DOHH2 (cell line): Measurements from ENCODE around the gene TCF20.

Experiments used
- H3F3A ChIP-seq: fragments of 200-600 bp; sonication (generic), shearing (Covaris generic); 2 replicates; pipeline ENCODE4 v1.6.0; 2016; ENCODE audit warnings: antibody characterized with exemption, mild to moderate bottlenecking; ENCODE audit not compliant: control insufficient read depth, insufficient read depth
- H3K27ac ChIP-seq: fragments of 200-600 bp; sonication (generic); 2 replicates; pipeline ENCODE4 v1.5.1; 2014; ENCODE audit warnings: low read depth, mild to moderate bottlenecking, low read length, moderate library complexity
- H3K27me3 ChIP-seq: fragments of 200-600 bp; sonication (generic); 2 replicates; pipeline ENCODE4 v1.6.1; 2014; ENCODE audit warnings: mild to moderate bottlenecking, low read length, mixed read lengths; ENCODE audit not compliant: control insufficient read depth
- H3K36me3 ChIP-seq: fragments of 200-600 bp; sonication (generic); 2 replicates; pipeline ENCODE4 v1.6.1; 2014; ENCODE audit warnings: mild to moderate bottlenecking, low read length, moderate library complexity, mixed read lengths; ENCODE audit not compliant: control insufficient read depth
- H3K4me1 ChIP-seq: fragments of 200-600 bp; sonication (generic); 2 replicates; pipeline ENCODE4 v1.6.1; 2014; ENCODE audit warnings: mild to moderate bottlenecking, low read length, mixed read lengths; ENCODE audit not compliant: control insufficient read depth
- H3K4me2 ChIP-seq: fragments of 200-600 bp; sonication (generic); 2 replicates; pipeline ENCODE4 v1.6.0; 2014; ENCODE audit warnings: mild to moderate bottlenecking, low read length, moderate library complexity
- H3K4me3 ChIP-seq: fragments of 200-600 bp; sonication (generic); 2 replicates; pipeline ENCODE4 v1.5.1; 2014; ENCODE audit warnings: mild to moderate bottlenecking, low read length, mixed read lengths
- H3K79me2 ChIP-seq: fragments of 200-600 bp; sonication (generic); 2 replicates; pipeline ENCODE4 v1.6.1; 2014; ENCODE audit warnings: mild to moderate bottlenecking, low read length, mixed read lengths; ENCODE audit not compliant: control insufficient read depth
- H3K9me2 ChIP-seq: fragments of 200-600 bp; sonication (generic); replicated peaks from 2 replicates; pipeline ENCODE4 v1.6.1; 2014; ENCODE audit warnings: mild to moderate bottlenecking, low read length, mixed read lengths; ENCODE audit not compliant: control insufficient read depth
- H3K9me3 ChIP-seq: fragments of 200-600 bp; sonication (generic); 2 replicates; pipeline ENCODE4 v1.6.1; 2014; ENCODE audit warnings: antibody characterized with exemption, low read length, mixed read lengths; ENCODE audit not compliant: control insufficient read depth, insufficient read depth
- H4K20me1 ChIP-seq: fragments of 200-600 bp; sonication (generic); 2 replicates; pipeline ENCODE4 v1.6.0; 2014; ENCODE audit warnings: low read depth, mild to moderate bottlenecking, antibody characterized with exemption, low read length, moderate library complexity; ENCODE audit not compliant: control insufficient read depth, insufficient read depth
- CTCF ChIP-seq: fragments of 200-600 bp; sonication (generic); IDR thresholded peaks from one replicate; pipeline ENCODE4 v1.5.1; 2014; ENCODE audit warnings: antibody characterized with exemption, mild to moderate bottlenecking, low read depth, low read length; ENCODE audit not compliant: poor library complexity, severe bottlenecking
- EZH2phosphoT487 ChIP-seq: fragments of 200-600 bp; sonication (generic); IDR thresholded peaks from 2 replicates; pipeline ENCODE4 v1.6.1; 2017; ENCODE audit warnings: borderline replicate concordance, mild to moderate bottlenecking, antibody characterized with exemption, low read length, moderate library complexity, mixed read lengths

Gene TCF20

DNA sequence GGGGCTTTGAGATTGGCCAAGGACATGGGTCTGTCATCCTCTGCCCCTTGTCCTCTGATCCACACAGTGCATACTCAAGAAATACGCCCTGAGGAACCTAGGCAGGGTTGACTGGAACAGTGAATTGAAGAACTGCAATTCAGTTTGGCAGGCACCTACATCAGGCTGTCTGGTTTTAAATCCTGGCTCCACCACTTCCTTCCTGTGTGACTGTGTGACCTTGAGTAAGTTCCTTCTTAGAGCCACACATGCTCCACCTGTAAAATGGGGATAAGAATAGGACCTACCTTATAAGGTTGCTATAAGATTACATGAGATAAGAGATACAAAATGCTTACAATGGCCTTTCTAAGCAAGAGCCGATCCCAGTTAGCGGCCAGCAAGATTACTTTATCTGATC, 15.8 kb upstream of the TCF20 start:
- H3K4me2 ChIP-seq = peak overlapping the region; percentile 53
- H3K27me3 ChIP-seq = peaks cover 30% of the 10 kb centered on the region

DNA sequence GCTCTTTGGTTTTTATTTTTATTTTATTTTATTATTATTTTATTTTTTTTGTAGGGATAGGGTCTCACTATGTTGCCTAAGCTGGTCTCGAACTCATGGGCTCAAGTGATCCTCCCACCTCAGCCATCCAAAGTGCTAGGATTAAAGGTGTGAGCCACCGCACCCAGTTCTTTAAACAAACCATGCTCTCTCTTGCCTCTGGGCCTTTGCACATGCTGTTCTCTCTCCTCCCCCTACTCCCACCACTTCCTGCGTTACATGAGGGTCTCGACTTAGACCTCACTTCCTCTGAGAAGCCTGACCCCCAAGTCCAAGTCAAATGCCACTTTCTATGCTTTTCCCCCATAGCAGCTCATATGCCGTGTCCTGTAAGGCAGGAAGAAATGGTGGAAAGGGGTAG, 15.2 kb upstream of the TCF20 start:
- H3K4me2 ChIP-seq = peak overlapping the region; percentile 53
- no peaks in the 10 kb centered on the region for H3K9me3 ChIP-seq
- H3K79me2 ChIP-seq = no peaks in the 10 kb centered on the region
- H3K4me1 ChIP-seq = peaks cover 29% of the 10 kb centered on the region
- no peaks in the 10 kb centered on the region for H4K20me1 ChIP-seq
- H3F3A ChIP-seq = peaks cover 2% of the 10 kb centered on the region; the same call in 1 of the 2 replicates
- no peak overlapping the region for H3K27ac ChIP-seq
- no peak overlapping the region for H3K4me3 ChIP-seq
- H3K9me2 ChIP-seq = no peaks in the 10 kb centered on the region
- peaks cover 30% of the 10 kb centered on the region for H3K27me3 ChIP-seq
- no peaks in the 10 kb centered on the region for H3K36me3 ChIP-seq
- no peak for TF ChIP-seq CTCF
- no peak for TF ChIP-seq EZH2phosphoT487

More for the DNA sequence above, 15.8 kb upstream of the TCF20 start:
- no peaks in the 10 kb centered on the region for H4K20me1 ChIP-seq
- H3K36me3 ChIP-seq = no peaks in the 10 kb centered on the region
- peaks cover 2% of the 10 kb centered on the region; the same call in 1 of the 2 replicates for H3F3A ChIP-seq
- no peaks in the 10 kb centered on the region for H3K9me3 ChIP-seq
- TF ChIP-seq EZH2phosphoT487 (no peak), CTCF (no peak)
- peak overlapping the region; percentile 14; the same call in 1 of the 2 replicates for H3K4me3 ChIP-seq
- no peak overlapping the region for H3K27ac ChIP-seq
- H3K4me1 ChIP-seq = peaks cover 29% of the 10 kb centered on the region
- H3K79me2 ChIP-seq = no peaks in the 10 kb centered on the region
- H3K9me2 ChIP-seq = no peaks in the 10 kb centered on the region

DNA sequence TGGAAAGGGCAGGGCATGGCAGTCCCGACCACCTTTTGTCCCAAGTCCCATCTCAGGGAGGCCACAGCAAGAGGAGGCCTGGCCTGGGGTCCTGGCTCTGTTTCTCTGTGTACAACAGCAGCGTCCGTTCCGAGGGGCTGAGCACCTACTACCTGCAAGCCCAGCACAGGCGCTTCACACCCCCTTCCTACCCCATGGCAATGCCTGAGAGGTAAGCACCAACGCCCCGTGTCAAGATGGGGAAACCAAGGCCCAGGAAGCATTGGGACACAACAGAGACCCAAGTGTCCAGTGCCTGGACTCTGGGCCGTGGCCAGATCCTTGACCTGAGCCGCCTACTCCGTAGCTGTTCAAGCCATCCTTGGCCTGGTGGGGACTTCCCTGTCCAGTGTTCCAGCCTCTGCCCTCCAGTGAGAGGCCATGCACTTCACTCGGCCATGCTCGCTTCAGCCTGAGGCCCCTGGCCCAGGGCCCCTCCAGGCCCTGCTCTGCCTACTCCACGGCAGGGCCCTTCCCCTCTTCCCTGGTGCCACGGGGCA, 14.3 kb upstream of the TCF20 start:
- Histone ChIP-seq H3K36me3 (no peaks in the 10 kb centered on the region), H3K9me2 (no peaks in the 10 kb centered on the region), H3K4me3 (no peak overlapping the region), H3K79me2 (no peaks in the 10 kb centered on the region), H3K4me2 (no peak overlapping the region), H3K27ac (no peak overlapping the region), H3F3A (peaks cover 2% of the 10 kb centered on the region; the same call in 1 of the 2 replicates), H3K9me3 (no peaks in the 10 kb centered on the region), H3K4me1 (peaks cover 29% of the 10 kb centered on the region), H4K20me1 (no peaks in the 10 kb centered on the region), H3K27me3 (peaks cover 30% of the 10 kb centered on the region)
- TF ChIP-seq CTCF = no peak
- TF ChIP-seq EZH2phosphoT487 = no peak
